HEK293 (cell line): ENCODE measurements around the gene LMCD1.

Experiments
- CTCF ChIP-seq: fragments of 450-650 bp; formaldehyde crosslinking; IDR thresholded peaks from 2 replicates; pipeline ENCODE4 v1.5.1; 2016; ENCODE audit warnings: missing biosample characterization, missing genetic modification characterization
- KLF9 ChIP-seq: fragments of 450-650 bp; formaldehyde crosslinking; IDR thresholded peaks from 2 replicates; pipeline ENCODE4 v1.5.1; 2016; ENCODE audit warnings: missing biosample characterization, missing genetic modification characterization, low read depth
- PRDM4 ChIP-seq: fragments of 450-650 bp; formaldehyde crosslinking; IDR thresholded peaks from 2 replicates; pipeline ENCODE4 v1.5.1; 2017; ENCODE audit warnings: missing biosample characterization, missing genetic modification characterization
- TCF7L2 ChIP-seq: IDR thresholded peaks from 2 replicates; pipeline ENCODE4 v1.6.1; 2011; ENCODE audit warnings: low read depth, mild to moderate bottlenecking, inconsistent platforms, low read length, moderate library complexity, borderline replicate concordance
- WT1 ChIP-seq: fragments of 450-650 bp; formaldehyde crosslinking; IDR thresholded peaks from 2 replicates; pipeline ENCODE4 v1.5.1; 2016; ENCODE audit warnings: missing biosample characterization, missing genetic modification characterization
- ZFP3 ChIP-seq: fragments of 450-650 bp; formaldehyde crosslinking; IDR thresholded peaks from 2 replicates; pipeline ENCODE4 v1.5.1; 2016; ENCODE audit warnings: low read depth, missing biosample characterization, missing genetic modification characterization
- ZNF223 ChIP-seq: fragments of 450-650 bp; formaldehyde crosslinking; IDR thresholded peaks from 2 replicates; pipeline ENCODE4 v1.5.1; 2016; ENCODE audit warnings: missing biosample characterization, missing genetic modification characterization
- ZNF433 ChIP-seq: fragments of 450-650 bp; formaldehyde crosslinking; IDR thresholded peaks from 2 replicates; pipeline ENCODE4 v1.5.1; 2016; ENCODE audit warnings: missing biosample characterization, missing genetic modification characterization, low read depth
- ZNF677 ChIP-seq: fragments of 450-650 bp; IDR thresholded peaks from 2 replicates; pipeline ENCODE4 v1.5.0; 2018; ENCODE audit warnings: missing biosample characterization, mild to moderate bottlenecking, missing genetic modification characterization, moderate library complexity
- TF ChIP-seq, protein P1 (sequence below): fragments of 450-650 bp; formaldehyde crosslinking; IDR thresholded peaks from 2 replicates; pipeline ENCODE4 v1.5.0; 2017; ENCODE audit warnings: missing biosample characterization, missing genetic modification characterization, borderline replicate concordance
- TF ChIP-seq, protein P2 (sequence below): fragments of 450-650 bp; formaldehyde crosslinking; IDR thresholded peaks from 2 replicates; pipeline ENCODE4 v1.5.1; 2016; ENCODE audit warnings: missing biosample characterization, missing genetic modification characterization, low read depth

GRCh38 chr3:8565376-8565775 is 63.8 kb downstream of the LMCD1 start:
- TF ChIP-seq, protein P1, sequence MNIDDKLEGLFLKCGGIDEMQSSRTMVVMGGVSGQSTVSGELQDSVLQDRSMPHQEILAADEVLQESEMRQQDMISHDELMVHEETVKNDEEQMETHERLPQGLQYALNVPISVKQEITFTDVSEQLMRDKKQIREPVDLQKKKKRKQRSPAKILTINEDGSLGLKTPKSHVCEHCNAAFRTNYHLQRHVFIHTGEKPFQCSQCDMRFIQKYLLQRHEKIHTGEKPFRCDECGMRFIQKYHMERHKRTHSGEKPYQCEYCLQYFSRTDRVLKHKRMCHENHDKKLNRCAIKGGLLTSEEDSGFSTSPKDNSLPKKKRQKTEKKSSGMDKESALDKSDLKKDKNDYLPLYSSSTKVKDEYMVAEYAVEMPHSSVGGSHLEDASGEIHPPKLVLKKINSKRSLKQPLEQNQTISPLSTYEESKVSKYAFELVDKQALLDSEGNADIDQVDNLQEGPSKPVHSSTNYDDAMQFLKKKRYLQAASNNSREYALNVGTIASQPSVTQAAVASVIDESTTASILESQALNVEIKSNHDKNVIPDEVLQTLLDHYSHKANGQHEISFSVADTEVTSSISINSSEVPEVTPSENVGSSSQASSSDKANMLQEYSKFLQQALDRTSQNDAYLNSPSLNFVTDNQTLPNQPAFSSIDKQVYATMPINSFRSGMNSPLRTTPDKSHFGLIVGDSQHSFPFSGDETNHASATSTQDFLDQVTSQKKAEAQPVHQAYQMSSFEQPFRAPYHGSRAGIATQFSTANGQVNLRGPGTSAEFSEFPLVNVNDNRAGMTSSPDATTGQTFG = no peak
- no peak for TF ChIP-seq KLF9 (tag by site-specific recombination)
- no peak for TF ChIP-seq CTCF (tag by site-specific recombination)
- no peak for TF ChIP-seq TCF7L2
- TF ChIP-seq ZNF433 = no peak
- no peak for TF ChIP-seq WT1 (tag by site-specific recombination)
- TF ChIP-seq, protein P2, sequence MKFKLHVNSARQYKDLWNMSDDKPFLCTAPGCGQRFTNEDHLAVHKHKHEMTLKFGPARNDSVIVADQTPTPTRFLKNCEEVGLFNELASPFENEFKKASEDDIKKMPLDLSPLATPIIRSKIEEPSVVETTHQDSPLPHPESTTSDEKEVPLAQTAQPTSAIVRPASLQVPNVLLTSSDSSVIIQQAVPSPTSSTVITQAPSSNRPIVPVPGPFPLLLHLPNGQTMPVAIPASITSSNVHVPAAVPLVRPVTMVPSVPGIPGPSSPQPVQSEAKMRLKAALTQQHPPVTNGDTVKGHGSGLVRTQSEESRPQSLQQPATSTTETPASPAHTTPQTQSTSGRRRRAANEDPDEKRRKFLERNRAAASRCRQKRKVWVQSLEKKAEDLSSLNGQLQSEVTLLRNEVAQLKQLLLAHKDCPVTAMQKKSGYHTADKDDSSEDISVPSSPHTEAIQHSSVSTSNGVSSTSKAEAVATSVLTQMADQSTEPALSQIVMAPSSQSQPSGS = no peak
- no peak for TF ChIP-seq PRDM4 (tag by site-specific recombination)
- no peak for TF ChIP-seq ZNF223 (tag by site-specific recombination)
- no peak for TF ChIP-seq ZNF677 (tag by site-specific recombination)
- TF ChIP-seq ZFP3 (tag by site-specific recombination) = no peak
